SK-N-DZ (cell line): ENCODE data around the gene GATAD2A.
A peak's percentile ranks its signal among the peaks of the same experiment; 100 is the strongest.

Source experiments
- DNase-seq: peaks from one replicate; pipeline ENCODE4 v3.0.0-alpha.2; 2015; ENCODE audit warnings: low spot score

GATAD2A gene

GRCh38 chr19:19531951-19532805, 126.7 kb downstream of the GATAD2A start:
- peak; percentile 59 for DNase-seq

GRCh38 chr19:19532806-19533701, 127.6 kb downstream of the GATAD2A start:
- no peak for DNase-seq

DNA sequence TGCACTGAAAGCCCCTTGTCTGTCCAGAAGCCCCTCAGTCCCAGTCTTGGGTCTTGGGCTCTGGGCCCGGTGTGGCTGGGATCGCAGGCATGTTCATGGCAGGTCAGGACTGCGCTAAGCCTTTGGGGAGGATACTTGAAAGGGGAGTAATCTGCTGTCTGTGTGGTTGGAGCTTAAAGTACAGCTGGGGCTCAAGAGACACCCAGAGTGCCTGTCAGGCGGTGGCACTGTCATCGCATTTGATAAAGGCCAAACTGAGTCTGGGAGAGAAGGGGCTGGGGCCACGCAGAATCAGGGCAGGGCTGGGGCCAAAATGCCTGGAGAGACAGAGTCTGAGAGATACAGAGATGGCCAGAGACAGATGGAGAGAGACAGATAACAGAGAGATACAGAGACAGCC, 128.4 kb downstream of the GATAD2A start:
- DNase-seq = no peak

GRCh38 chr19:19534556-19535265, 129.2 kb downstream of the GATAD2A start:
- DNase-seq = no peak

DNA sequence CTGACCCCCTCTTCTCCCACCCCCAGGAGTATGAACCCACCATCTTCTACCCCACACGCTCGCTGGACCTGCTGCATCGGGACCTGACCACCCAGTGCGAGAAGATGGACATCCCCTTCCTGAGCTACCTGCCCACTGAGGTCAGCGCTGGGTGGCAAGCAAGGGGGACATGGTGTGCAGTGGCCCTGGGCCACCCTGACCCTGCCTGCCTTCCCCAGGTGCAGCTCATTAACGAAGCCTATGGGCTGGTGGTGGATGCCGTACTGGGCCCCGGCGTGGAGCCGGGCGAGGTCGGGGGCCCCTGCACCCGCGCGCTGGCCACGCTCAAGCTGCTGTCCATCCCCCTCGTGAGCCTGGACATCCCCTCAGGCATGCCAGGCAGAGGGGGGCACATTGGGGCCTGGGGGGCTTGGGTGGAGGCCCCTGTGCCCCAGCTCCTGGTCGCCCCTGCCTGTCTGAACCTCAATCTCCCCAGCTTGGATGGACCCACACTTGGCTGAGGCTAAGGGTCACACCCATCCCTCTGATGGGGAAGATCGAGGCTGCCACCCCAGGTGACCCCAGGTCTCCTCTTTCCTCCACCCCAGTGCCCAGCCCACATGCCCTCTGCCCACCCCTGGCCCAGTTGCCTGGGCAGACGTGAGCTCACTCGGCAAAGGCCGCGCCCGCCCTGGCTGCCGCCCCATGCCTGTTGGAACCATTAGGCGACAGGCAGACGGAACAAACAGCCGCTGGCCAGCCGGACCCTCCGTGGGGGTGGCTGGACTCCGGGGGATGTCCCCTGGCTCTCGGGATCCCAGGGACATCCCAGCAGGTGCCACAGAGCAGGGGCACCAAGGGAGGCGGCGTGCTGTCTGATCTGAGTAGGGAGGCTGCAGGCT, 130.1 kb downstream of the GATAD2A start:
- DNase-seq = no peak

DNA sequence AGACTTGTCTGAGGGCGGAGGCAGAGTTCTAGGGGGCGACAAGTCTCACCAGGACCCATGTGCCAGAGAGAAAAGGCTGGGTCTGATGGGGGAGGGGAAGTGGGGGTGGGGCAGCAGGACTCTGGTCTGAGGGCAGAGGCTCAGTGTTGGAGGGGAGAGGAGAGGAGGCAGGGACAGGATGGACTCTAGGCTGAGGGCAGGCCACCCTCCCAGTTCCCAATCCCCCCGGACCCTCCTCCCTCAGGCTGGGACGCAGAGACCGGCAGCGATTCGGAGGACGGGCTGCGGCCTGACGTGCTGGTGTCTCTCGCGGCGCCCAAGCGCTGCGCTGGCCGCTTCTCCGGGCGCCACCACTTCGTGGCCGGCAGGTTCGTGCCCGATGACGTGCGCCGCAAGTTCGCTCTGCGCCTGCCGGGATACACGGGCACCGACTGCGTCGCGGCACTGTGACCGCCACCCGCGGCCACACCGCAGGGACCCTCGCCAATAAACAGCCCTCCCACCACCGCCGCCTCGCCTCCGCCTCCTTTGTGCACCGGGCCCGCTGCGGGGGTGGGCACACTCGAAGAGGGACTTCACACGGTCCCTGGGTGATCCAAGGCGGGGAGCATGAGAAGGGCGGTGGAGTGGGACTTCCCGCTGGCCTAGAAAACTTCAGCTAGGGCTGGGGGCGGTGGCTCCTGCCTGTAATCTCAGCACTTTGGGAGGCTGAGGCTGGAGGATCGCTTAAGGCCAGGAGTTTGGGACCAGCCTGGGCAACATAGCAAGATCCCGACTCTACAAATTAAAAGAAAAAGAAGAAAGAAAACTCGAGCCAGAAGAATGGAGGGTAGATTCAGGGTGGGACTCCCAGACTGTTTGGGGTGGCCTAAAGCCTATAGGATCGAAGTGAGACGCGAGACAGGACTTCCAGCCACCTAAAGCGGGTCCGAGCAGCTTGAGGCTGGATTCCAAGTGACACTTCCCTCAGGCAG, 131.9 kb downstream of the GATAD2A start:
- no peak for DNase-seq

DNA sequence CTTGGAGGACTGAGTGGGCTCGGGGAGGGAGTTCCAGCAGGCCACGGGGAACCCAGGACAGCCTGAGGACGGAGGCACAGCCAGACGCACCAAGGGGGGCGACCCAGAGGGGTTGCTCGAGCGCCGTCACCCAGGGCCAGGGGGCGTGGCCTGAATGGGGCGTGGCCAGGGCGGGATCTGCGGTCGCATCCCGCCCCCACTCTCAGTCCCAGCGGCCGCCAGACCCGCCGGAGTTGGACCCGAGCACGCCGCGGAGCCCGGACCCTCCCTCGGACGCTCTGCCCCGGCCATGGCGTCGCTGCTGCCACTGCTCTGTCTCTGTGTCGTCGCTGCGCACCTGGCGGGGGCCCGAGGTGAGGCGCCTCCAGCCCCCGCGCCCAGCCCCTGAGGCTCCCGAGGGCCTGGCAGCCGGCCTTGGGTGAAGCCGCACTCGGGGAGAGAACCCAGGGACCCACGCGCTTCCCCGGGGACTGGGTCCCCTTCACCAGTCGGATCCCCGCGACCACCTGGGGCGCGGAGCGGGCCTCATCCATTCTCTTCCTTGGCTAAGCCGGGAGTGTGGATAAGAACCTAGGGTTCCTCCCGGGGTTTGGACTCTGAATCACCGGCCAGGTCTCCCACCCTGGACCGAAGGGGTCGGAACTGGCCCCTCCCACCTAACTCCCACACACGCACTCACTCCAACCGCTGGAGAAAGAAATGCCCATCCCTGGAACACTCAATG, 132.7 kb downstream of the GATAD2A start, which contains the start of gene CILP2:
TSS of gene CILP2 (plus strand) at position 205 of the 724 bp plus-strand sequence. CDS start at position 290, 85 bp downstream.
- peak; percentile 50 for DNase-seq

DNA sequence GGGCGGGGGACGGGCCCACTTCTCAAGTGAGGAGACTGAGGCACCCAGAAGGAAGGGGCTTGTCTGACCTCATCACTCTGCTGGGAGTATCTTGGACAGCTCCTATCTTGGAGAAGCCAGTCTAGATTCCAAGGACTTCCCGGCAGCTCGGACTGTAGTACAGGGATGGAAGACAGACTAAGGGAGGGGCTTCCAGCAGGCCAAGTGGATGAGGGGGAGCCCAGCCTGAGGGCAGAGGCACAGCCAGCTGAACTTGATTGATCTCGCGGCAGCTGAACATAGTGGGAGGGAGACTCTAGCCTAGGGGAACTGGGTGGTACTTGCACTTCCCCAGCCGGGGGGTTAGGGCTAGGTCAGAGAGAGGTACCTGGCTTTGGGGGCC, 133.3 kb downstream of the GATAD2A start:
- DNase-seq = no peak

- no peak for DNase-seq
These were observed 134.2 kb downstream of the GATAD2A start for GRCh38 chr19:19539698-19540063.

GRCh38 chr19:19540064-19540714, 134.7 kb downstream of the GATAD2A start:
- peak; percentile 40 for DNase-seq

GRCh38 chr19:19540715-19541515, 135.4 kb downstream of the GATAD2A start:
- peak; percentile 72 for DNase-seq

DNA sequence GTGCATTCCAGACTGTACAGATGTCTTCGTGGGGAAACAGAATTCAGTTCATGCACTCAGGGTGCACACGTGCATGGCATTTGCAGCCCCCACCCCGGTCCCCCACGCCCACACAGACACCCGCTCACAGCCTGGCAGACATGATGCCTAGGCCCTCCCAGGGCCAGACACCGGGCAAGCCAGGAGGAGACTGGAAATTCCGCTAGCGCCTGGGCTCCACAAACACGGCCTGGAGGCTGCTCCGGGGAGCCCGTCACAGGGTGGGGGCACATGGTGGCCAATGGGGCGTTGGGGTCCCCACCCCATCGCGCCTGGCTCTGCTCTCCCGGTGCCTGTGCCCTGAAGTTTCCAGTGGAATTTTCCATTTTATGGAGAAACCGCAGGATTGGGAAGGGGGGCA, 136.1 kb downstream of the GATAD2A start:
- no peak for DNase-seq

DNA sequence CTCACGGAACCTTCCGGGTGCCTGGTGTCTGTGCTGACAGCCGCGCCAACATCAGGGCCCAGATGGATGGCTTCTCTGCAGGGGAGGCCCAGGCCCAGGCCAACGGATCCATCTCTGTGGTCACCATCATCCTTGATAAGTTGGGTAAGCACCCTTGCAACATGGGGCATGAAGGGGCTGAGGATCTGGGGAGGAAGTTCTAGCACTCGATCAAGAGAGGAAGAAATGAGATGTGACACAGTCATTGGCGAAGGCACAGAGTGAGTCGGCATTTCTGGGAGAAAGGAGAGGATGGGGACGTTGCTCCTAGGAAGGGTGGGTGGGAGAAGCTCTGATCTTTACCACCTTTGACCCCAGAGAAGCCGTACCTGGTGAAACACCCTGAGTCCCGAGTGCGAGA, 137.0 kb downstream of the GATAD2A start:
- no peak for DNase-seq

DNA sequence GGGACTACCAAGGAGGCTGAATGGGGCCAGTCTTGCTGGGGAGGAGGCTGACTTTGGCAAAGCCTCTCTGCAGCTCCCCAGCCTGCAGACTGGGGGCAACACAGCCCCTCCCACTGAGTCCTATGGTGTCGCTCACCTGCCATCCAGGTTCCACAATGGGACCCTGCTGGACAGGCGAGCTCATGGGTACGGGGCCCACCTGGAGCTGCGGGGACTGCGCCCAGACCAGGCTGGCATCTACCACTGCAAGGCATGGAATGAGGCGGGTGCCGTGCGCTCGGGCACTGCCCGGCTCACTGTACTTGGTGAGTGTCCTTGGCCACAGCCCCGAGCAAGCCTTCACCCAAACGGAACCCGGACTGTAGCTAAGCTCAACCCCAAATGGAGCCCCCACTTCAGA, 137.6 kb downstream of the GATAD2A start:
- DNase-seq = no peak

DNA sequence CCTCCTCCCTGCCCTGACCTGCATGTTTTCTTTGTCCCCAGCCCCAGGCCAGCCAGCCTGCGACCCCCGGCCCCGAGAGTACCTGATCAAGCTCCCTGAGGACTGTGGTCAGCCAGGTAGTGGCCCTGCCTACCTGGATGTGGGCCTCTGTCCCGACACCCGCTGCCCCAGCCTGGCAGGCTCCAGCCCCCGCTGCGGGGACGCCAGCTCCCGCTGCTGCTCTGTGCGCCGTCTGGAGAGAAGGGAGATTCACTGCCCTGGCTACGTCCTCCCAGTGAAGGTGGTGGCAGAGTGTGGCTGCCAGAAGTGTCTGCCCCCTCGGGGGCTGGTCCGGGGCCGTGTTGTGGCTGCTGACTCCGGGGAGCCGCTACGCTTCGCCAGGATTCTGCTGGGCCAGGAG, 138.2 kb downstream of the GATAD2A start:
- no peak for DNase-seq

- no peak for DNase-seq
These were observed 138.9 kb downstream of the GATAD2A start for GRCh38 chr19:19544257-19544953.
